Prostate gland (tissue), 2 donors: ENCODE results near the gene FUOM. TPM values are rescaled to one million over a fixed set of nuclear protein-coding genes. Genes with fewer than 3 reads are reported as not detected.

Source experiments
- DNase-seq: peaks from one replicate; pipeline ENCODE4 v3.0.0-alpha.2; 2019; ENCODE audit warnings: low spot score
- H3K27ac ChIP-seq, 2 donors: fragments of 200-600 bp; sonication (generic); 2 replicates each; pipeline ENCODE4 v1.5.1; 2017 to 2019
- H3K27me3 ChIP-seq: fragments of 200-600 bp; sonication (generic); replicated peaks from 2 replicates; pipeline ENCODE4 v1.5.1; 2019; ENCODE audit not compliant: insufficient read depth
- H3K36me3 ChIP-seq, 2 donors: fragments of 200-600 bp; sonication (generic); 1 replicate in 1 of 2; 2 replicates in 1 of 2; pipeline versions ENCODE4 v1.5.1 to v1.8.1; 2017 to 2019
- H3K4me1 ChIP-seq: fragments of 200-600 bp; sonication (generic); replicated peaks from 2 replicates; pipeline ENCODE4 v1.5.1; 2019
- H3K4me3 ChIP-seq, 2 donors: fragments of 200-600 bp; sonication (generic); 2 replicates each; pipeline ENCODE4 v1.5.1; 2017 to 2019
- H3K9me3 ChIP-seq: fragments of 200-600 bp; sonication (generic); 2 replicates; pipeline ENCODE4 v1.5.1; 2017
- CTCF ChIP-seq, 4 experiments: fragments of 200-600 bp in 2 of 4; fragments of 450-650 bp in 2 of 4; sonication (generic) in 2 of 4; IDR thresholded peaks; 1 replicate in 3 of 4; 2 replicates in 1 of 4; pipeline ENCODE4 v1.5.1; 2016 to 2019; ENCODE audit warnings: antibody characterized with exemption in 4 of 4, mild to moderate bottlenecking in 2 of 4, moderate library complexity in 2 of 4
- POLR2A ChIP-seq: fragments of 450-650 bp; IDR thresholded peaks from one replicate; pipeline ENCODE4 v1.6.1; 2016; ENCODE audit warnings: antibody characterized with exemption, mild to moderate bottlenecking
- POLR2AphosphoS5 ChIP-seq: sonication (generic); formaldehyde crosslinking; IDR thresholded peaks from one replicate; pipeline ENCODE4 v1.6.1; 2017; ENCODE audit warnings: antibody characterized with exemption
- WGBS: methylation state at CpG from one replicate; pipeline ENCODE4 v1.1.5; 2018; 5-methylcytosine and 5-hydroxymethylcytosine counted together
- intact Hi-C: fragments of 100-400 bp; cut with DNase I; formaldehyde crosslinking; loops from one replicate; pipeline ENCODE4 v1.14.2; 2022
- total RNA-seq, 2 donors: library from RNA; depleted of rRNA; stranded (reverse); fragments of >200 nt; gene quantifications; one replicate each; pipeline ENCODE4 v1.1.0, GENCODE V29; 2016

The FUOM gene
- total RNA-seq, 2 donors from 2014 or later = 8.7 to 11.4 TPM

GRCh38 chr10:133350950-133351329 lies 6.9 kb downstream of the FUOM start:
- TF ChIP-seq POLR2AphosphoS5 (no peak), CTCF (IDR thresholded peaks at IDR 0.05) (no peak), POLR2A (no peak)
- DNase-seq = no peak
- Histone ChIP-seq H3K27ac (no peak overlapping the region), H3K36me3 (no peaks in the 10 kb centered on the region), H3K4me1 (no peaks in the 10 kb centered on the region), H3K9me3 (no peaks in the 10 kb centered on the region), H3K27me3 (no peaks in the 10 kb centered on the region), H3K4me3 (no peak overlapping the region)
- intact Hi-C loops = no loop called here
- 57% methylated on average over 12 of the region's 13 CpGs for WGBS

- 80% methylated on average over 12 of the region's 12 CpGs for WGBS
- Histone ChIP-seq H3K4me3 (no peak overlapping the region), H3K27ac (no peak overlapping the region), H3K9me3 (no peaks in the 10 kb centered on the region), H3K4me1 (no peaks in the 10 kb centered on the region), H3K36me3 (no peaks in the 10 kb centered on the region), H3K27me3 (no peaks in the 10 kb centered on the region)
- no peak for DNase-seq
- intact Hi-C loops = no loop called here
- TF ChIP-seq POLR2A (no peak), POLR2AphosphoS5 (no peak), CTCF (IDR thresholded peaks at IDR 0.05) (no peak)
These were observed 7.4 kb downstream of the FUOM start for GRCh38 chr10:133350283-133350949.

GRCh38 chr10:133349577-133350011 lies 8.2 kb downstream of the FUOM start:
- WGBS = 66% methylated on average over 9 of the region's 9 CpGs
- no peak overlapping the region for H3K27ac ChIP-seq
- no peaks in the 10 kb centered on the region for H3K27me3 ChIP-seq
- no peaks in the 10 kb centered on the region for H3K36me3 ChIP-seq
- H3K4me3 ChIP-seq = no peak overlapping the region
- DNase-seq = no peak
- TF ChIP-seq CTCF (IDR thresholded peaks at IDR 0.05) (no peak), POLR2A (no peak)
- intact Hi-C loops = no loop called here
- H3K9me3 ChIP-seq = no peaks in the 10 kb centered on the region
- no peaks in the 10 kb centered on the region for H3K4me1 ChIP-seq

- no peaks in the 10 kb centered on the region for H3K36me3 ChIP-seq
- H3K27ac ChIP-seq = no peak overlapping the region
- H3K27me3 ChIP-seq = no peaks in the 10 kb centered on the region
- no peak overlapping the region for H3K4me3 ChIP-seq
- H3K4me1 ChIP-seq = no peaks in the 10 kb centered on the region
- intact Hi-C loops = no loop called here
- TF ChIP-seq CTCF (IDR thresholded peaks at IDR 0.05) (no peak), POLR2A (no peak), POLR2AphosphoS5 (no peak)
- whole genome bisulfite sequencing = 91% methylated on average over 8 of the region's 8 CpGs
- DNase-seq = no peak
- no peaks in the 10 kb centered on the region for H3K9me3 ChIP-seq
These were observed 8.7 kb downstream of the FUOM start for GRCh38 chr10:133349160-133349568.
